HG02610 (cell line): ENCODE data around the gene CAMKMT.

Experiments used
- ATAC-seq: cut with Tn5 transposase; IDR thresholded peaks from one replicate; pipeline ENCODE4 v1.9.1; 2021; ENCODE audit warnings: mild to moderate bottlenecking, moderate library complexity; ENCODE audit not compliant: unreplicated experiment

CAMKMT gene

GRCh38 chr2:44817673-44818335 is 456.1 kb downstream of the CAMKMT start:
- ATAC-seq: no peak

GRCh38 chr2:44819061-44819460 is 457.3 kb downstream of the CAMKMT start:
- no peak for ATAC-seq

- no peak for ATAC-seq
These were observed 459.8 kb downstream of the CAMKMT start for GRCh38 chr2:44821500-44821899.

- ATAC-seq: no peak
These were observed 460.4 kb downstream of the CAMKMT start for GRCh38 chr2:44822174-44822573.
